NK-92 (cell line): ENCODE measurements around the gene BCAM.
A peak's percentile ranks its signal among the peaks of the same experiment; 100 is the strongest.
"Not testable (repeated sequence)": the region's sequence is repeated elsewhere in the genome, so short reads cannot be mapped to it uniquely, and the experiment has no call there.

Experiments used
- DNase-seq: peaks from one replicate; lab custom pipeline; 2025; ENCODE audit not compliant: unreplicated experiment; lab: John Stamatoyannopoulos, UW

The BCAM gene, protein sequence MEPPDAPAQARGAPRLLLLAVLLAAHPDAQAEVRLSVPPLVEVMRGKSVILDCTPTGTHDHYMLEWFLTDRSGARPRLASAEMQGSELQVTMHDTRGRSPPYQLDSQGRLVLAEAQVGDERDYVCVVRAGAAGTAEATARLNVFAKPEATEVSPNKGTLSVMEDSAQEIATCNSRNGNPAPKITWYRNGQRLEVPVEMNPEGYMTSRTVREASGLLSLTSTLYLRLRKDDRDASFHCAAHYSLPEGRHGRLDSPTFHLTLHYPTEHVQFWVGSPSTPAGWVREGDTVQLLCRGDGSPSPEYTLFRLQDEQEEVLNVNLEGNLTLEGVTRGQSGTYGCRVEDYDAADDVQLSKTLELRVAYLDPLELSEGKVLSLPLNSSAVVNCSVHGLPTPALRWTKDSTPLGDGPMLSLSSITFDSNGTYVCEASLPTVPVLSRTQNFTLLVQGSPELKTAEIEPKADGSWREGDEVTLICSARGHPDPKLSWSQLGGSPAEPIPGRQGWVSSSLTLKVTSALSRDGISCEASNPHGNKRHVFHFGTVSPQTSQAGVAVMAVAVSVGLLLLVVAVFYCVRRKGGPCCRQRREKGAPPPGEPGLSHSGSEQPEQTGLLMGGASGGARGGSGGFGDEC

DNA sequence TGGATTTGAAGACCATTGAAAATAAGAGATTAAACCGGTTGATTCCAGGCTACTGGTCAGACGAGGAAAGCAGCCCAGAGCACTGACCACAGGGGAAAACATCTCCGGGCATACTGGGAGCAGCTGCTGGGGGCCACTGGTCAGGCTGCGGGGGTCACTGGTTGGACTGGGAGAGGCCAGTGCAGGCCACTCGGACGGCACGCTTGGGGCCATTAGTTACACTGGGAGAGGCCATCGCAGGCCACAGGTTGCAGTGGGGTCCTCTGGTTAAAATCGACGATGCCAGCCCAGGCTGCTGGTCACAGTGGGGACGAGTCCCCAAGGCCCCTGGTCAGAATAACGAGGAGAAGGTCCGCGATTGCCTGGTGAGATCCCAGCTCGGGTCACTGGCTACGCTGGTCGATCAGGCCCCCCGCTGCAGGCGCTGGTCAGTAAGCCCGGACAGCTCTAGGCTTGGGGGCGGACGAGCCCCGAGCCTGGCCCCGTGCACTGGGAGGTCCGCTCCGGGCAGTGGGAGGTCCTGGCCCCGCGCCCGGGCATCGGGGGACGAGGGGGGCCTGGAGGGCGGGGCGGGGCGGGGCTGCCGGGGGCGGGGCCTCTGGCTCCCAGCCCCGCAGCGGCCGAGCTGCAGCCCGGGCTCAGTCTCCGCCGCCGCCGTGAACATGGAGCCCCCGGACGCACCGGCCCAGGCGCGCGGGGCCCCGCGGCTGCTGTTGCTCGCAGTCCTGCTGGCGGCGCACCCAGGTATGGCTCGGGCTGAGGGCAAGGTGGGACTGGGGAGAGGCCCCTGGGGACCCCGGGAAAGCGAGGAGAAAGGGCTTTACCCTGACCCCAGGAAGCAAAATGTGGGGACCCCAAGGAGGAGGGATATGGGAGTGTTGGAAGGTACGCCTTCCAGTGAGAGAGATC is at the start of gene BCAM:
Gene BCAM, plus strand, starts transcription at position 641 of the 909 bp plus-strand sequence. Its CDS starts 22 bp downstream, at position 663.
- DNase-seq, result no peak

DNA sequence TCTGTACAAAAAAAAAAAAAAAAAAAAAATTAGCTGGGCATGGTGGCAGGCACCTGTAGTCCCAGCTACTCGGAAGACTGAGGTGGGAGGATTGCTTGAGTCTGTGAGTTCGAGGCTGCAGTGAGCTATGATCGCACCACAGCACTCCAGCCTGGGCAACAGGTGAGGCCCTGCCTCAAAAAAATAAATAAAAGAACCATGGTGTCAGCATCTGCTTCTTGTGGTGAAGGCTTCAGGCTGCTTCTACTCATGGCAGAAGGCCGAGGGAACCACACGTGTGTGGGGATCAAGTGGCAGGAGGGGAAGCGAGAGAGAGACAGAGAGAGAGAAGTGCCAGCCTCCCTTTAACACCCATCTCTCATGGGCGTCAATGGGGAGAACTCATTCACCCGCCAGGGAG is 46.9 kb upstream of the BCAM start:
- no peak for DNase-seq

DNA sequence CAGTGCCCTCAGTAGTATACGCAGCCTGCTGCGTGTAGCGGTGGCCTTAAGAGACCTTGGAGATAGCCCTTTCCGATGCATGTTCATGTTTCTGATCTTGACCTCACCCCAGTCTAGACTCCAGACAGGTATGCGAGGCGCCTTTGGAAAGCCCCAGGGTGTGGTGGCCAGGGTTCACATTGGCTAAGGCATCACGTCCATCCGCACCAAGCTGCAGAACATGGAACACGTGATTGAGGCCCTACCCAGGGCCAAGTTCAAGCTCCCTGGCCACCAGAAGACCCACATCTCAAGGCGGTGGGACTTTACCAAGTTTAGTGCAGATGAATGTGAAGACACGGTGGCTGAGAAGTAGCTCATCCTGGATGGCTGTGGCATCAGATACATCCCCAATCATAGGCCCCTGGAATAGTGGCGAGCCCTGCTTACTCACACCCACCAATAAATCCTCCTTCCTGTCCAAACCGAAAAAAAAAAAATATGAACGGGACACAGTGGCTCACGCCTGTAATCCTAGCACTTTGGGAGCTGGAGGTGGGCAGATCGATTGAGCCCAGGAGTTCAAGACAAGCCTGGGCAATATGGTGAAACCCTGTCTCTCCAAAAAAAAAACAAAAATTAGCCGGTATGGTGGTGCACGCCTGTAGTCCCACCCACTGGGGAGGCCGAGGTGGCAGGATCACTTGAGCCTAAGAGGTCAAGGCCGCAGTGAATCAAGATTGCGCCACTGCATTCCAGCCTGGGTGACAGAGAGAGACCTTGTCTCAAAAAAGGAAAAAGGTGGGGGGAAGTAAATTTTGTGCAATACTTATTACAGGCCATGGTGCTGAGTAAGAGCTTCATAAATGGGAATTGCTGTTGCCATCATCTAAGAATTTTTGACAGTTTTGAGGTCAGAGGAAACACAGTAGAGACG is 43.6 kb upstream of the BCAM start:
- no peak for DNase-seq

DNA sequence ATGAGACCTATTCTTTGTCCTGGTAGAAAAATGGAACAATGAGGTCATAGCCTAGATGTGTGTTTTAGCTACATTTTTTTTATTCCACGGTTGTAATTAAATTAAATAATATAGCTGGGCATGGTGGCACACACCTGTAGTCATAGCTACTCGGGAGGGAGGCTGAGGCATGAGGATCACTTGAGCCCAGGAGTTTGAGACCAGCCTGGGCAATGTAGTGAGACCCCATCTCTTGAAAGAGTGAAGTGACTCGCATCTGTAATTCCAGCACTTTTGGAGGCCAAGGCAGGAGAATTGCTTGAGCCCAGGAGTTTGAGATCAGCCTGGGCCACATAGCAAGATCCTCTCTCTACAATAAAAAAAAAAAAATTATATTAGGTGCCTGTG is 43.0 kb upstream of the BCAM start:
- no peak for DNase-seq

DNA sequence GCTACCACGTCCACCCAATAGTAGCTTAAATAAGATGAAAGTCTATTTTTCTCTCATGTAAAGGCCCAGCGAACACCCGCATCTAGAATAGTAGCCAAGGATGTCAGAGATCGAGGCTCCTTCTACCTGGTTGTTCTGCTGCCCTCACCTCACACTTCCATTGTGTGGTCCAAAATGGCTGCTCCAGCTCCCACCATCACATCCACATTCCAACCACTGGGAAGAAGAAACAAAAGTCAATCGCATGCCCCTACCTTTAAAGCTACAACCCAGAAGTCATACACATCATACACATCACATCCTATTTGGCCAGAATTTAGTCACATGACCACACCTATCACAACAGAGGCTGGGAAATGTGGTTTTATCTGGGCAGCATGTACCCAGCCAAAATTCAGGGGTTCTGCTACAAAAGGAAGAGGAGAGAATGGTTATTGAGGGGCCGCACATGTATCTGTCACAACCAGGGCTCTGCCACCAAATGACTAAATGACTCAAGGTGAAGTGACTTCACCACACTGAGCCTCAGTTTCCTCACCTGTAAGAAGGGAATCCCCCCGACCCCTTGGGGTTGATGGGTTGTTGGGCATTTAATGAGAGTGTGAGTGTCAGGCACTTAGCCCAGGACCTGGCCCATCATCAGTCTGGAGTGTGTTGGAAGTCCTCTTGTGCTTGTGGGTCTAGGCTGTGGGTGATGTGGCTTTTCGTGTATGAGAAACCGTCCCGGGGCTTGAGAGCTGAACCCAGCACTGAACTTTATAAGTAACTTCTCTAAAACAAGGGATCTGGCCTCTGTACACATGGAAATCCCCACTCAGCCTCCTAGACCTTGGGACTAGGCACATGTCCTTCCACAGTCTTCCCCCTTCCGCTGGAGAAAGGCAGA is 41.4 kb upstream of the BCAM start:
- DNase-seq, result no peak

DNA sequence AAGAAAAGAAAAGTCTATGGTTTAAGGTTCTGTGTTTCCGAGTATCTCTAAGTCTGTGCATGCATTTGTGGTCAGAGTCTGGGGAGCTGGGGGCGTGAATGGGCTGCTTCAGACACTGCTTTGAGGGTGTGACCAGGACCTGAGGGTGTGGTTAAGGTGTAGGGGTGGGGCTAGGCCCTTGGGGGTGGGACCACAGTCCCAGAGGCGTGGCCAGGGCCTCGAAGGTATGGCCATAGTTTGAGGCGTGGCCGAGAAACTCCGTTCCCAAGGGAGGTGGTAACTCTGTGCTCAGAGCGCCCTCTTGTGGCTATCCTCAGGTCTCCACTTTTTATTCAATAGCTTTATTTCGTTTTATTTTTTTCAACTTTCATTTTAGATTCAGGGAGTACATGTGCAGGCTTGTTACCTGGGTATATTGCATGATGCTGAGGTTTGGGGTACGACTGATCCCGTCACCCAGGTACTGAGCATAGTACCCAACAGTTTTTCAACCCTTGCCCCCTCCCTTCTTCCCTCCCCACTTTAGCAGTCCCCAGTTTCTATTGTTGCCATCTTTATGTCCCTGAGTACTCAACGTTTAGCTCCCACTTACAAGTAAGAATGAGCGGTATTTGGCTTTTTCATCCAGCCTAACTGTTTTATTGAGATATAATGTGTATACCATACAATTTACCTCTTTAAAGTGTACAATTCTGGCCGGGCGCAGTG is 38.2 kb upstream of the BCAM start:
- peak; percentile 90 for DNase-seq

DNA sequence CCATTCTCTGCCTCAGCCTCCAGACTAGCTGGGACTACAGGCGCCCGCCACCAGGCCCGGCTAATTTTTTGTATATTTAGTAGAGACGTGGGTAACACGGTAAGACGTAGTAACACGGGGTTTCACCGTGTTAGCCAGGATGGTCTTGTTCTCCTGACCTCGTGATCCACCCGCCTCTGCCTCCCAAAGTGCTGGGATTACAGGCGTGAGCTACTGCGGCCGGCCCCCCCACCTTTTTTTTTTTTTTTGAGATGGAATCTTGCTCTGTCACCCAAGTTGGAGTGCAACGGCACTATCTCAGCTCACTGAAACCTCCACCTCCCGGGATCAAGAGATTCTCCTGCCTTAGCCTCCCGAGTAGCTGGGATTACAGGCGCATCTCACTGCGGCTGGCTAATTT is 36.8 kb upstream of the BCAM start:
- not testable (repeated sequence) for DNase-seq

DNA sequence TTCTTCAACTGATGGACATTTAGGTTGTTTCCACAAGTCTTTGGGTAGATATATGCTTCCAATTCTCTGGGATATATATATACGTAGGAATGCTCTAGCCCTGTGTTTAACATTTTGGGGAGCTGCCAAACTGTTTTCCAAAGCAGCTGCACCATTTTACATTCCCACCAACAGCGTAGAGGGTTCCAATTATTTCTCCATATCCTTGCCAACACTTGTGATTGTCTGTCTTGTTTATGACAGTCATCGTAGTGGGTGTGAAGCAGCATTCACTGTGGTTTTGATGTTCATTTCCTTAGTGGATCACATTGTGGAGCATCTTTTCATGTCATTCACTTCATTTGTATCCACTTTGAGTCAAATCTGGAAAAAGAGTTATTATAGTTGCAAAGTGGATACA is 35.9 kb upstream of the BCAM start:
- DNase-seq, result no peak

DNA sequence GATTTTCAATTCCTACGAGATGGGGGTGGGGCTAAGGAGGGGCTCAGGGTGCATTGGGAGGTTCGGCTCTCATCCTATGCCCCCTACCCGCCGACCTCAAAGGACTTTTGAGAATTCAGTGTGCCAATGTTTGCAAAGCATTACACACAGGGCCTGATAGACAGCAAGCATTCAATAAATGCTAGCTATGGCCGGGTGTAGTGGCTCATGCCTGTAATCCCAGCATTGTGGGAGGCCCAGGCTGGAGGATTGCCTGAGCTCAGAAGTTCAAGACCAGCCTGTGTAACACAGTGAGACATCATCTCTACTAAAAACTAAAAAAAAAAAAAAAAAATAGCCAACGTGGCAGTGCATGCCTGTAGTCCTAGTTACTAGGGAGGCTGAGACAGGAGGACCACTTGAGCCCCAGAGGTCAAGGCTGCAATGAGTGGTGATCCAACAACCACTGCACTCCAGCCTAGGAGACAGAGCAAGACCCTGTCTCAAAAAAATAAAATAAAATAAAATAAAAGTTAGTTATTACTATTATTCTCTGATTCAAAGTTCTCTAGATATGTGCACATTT is 33.1 kb upstream of the BCAM start:
- DNase-seq, result no peak

DNA sequence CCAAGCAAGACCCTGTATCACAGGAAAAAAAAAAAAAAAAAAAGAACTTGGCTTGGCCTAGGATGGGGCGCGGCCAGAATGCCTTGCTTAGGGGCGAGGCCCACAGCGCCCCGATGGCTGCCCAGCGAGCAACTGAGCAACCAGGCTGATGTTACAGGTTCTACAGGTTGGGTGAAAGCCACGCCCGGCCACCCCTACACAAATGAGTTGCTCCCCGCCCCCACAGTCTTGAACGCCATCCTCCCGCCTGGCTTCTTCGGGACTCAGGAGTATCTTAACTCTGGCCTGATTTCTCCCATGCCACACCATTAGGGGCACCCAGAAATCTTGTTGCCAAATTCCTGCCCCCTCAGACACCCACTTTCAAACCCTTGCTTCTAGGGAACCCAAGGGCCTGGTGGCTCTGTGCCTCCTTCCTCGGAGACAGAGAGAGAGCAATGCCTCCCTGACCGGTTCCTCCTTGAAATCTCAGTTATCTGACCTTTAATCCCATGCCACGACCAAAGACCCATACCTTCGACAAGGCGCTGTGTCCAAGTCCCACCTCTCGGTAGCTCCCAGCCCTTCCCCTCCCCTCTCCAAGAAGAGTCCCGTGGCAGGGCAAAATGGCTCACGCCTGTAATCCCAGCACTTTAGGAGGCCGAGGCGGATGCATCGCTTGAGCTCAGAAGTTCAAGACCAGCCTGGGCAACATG is 32.4 kb upstream of the BCAM start:
- no peak for DNase-seq

DNA sequence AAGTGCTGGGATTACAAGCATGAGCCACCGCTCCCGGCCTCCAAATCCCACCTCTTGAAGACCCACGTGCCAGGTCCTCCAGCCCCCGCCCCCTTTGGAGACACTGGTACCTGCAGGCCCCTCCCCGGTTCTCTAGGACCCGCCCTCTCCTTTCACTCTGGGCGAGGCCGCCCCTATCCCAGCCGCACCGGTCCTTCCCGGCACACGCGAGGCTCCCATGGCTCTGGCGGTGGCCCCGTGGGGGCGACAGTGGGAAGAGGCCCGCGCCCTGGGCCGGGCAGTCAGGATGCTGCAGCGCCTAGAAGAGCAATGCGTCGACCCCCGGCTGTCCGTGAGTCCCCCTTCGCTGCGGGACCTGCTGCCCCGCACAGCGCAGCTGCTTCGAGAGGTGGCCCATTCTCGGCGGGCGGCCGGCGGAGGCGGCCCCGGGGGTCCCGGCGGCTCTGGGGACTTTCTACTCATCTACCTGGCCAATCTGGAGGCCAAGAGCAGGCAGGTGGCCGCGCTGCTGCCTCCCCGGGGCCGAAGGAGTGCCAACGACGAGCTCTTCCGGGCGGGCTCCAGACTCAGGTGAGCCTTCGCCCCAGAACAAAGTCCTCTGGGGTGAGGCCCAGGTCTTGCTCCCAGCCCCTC is 31.1 kb upstream of the BCAM start, which contains the start of gene CBLC:
Gene CBLC, plus strand, starts transcription at position 176 of the 633 bp plus-strand sequence. Its CDS starts 42 bp downstream, at position 218.
- no peak for DNase-seq

DNA sequence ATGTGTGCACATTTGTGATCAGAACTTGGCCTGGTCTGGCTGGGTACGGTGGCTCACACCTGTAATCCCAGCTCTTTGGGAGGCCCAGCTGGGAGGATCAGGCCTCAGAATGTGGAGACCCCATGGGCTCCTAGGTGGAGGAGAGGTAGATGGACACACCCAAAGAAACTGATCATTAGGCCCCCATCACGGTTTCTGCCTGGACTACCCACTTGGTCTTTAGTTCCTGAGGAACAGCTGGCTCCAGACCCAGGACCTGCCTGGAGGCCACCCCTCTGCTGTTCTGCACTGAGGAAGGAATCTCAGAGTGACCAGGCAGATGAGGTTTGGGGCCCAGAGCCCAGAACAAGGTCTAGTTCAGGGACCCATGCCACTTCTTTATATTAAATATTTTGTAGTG is 29.8 kb upstream of the BCAM start:
- no peak for DNase-seq

DNA sequence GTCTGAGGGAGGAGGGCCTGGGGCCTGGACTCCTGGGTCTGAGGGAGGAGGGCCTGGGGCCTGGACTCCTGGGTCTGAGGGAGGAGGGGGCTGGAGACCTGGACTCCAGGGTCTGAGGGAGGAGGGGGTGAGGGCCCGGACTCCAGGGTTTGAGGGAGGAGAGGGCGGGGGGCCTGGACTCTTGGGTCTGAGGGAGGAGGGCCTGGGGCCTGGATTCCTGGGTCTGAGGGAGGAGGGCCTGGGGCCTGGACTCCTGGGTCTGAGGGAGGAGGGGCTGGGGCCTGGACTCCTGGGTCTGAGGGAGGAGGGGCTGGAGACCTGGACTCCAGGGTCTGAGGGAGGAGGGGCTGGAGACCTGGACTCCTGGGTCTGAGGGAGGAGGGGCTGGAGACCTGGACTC is 27.2 kb upstream of the BCAM start:
- DNase-seq, result not testable (repeated sequence)

DNA sequence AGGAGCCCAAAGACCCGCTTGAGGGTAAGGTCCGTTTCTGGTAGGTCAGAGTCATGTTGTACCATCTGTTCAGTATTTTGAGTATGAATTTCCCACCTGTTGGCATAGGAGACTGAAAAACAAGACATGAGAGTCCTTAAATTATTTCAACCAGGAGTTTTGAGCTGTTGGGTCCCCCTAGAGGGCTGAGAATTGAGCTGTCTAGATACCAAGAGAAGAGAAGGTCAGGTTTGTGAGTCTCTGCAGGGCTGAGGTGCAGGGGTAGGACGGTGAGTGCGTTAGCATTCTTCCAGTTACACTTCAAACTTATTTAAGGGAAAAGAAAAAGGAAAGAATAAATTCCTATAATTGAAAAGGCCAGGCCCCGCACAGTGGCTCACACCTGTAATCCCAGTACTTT is 26.2 kb upstream of the BCAM start:
- DNase-seq, result no peak

DNA sequence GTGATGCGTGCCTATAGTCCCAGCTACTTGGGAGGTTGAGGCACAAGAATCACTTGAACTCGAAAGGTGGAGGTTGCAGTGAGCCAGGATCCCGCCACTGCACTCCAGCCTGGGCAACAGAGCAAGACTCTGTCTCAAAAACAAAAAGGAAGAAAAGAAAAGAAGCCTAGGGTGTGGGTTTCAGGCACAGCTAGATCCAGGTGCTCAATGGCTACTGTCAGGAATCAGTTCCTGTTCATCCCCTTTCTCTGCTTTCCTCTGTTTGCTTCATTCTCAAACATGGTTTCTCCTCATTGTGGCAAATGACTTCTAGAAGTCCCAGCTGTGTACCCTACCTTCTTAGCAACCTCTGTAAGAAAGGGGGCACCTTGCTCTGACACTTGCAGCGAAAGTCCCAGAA is 25.4 kb upstream of the BCAM start:
- DNase-seq, result no peak

DNA sequence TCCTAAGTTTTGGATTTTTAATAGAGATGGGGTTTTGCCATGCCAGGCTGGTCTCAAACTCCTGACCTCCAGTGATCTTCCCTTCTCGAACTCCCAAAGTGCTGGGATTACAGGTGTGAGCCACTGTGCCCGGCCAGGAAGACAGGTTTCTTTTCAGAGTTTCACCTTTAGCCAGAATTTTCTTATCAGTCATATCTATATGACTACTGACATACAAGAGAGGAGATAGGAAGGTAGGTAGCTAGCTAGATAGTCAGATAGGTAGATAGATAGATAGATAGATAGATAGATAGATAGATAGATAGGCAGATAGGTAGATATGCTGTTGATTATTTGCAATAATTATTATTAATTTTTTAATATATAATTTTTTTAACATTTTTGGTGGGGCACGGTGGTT is 23.6 kb upstream of the BCAM start:
- DNase-seq, result no peak

DNA sequence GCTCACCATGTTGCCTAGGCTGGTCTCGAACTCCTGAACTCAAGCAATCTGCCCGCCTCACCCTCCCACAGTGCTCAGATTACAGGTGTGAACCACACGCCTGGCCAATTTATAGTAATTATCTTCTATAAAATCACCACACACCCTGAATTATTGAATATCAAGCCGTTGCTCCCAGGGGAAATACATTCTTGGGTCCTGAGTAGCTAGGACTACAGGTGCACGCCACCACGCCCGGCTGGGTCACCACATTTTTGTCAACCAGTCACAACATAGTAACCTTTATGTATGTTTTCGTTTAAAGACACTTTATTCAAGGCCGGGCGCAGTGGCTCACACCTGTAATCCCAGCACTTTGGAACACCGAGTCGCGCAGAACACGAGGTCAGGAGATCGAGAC is 22.9 kb upstream of the BCAM start:
- no peak for DNase-seq

DNA sequence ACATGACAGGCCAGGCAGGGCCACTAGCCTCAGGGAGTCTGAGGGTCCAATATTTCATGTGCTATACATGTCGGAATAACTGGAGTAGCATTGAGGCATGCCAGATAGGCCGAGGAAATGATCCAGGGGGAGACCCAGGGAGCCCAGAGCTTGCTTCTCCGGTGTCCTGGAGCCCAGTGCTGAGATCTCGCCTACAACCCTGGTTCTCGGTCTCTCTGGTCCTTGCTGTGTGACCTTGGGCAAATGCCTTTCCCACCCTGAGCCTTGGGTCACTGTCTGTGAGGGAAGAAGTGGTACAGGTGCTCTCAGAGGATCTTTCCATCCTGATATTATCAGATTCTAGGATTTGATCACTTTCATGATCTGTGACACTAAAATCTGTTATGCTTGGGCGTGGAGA is 19.9 kb upstream of the BCAM start:
- DNase-seq, result no peak
